ENCODE data around the gene VENTX. TPM values are rescaled to one million over a fixed set of nuclear protein-coding genes. Genes with fewer than 3 reads are reported as not detected.

The VENTX gene
- total RNA-seq, 1 experiment from 2014 or later: not detected

DNA sequence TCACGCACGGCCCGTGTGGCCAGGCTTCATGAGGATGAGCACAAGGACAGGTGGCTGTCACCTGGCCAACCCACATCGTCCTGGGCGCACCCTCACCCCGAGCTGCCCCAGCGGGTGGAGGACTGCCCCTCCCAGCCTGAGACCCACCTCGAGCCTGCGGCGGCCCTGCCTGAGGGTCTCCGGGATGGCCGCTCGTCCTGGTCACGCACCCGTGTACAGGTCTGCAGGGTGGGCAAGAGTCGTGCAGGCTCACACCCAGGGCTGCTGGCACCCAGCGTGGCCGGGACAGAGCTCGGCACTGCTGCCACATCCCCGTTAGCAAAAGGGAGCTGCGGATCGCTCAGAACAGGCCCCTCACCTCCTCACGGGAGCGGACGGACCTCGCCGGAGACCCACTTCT lies 22.1 kb upstream of the VENTX start:
- TF ChIP-seq EGR1 (IDR thresholded peaks at IDR 0.05; ENCODE audit: low read depth) (no peak), SIN3A (IDR thresholded peaks at IDR 0.05; ENCODE audit: low read depth) (no peak), ZNF274 (IDR thresholded peaks at IDR 0.05; ENCODE audit: low read depth, low read length) (no peak), ATF3 (IDR thresholded peaks at IDR 0.05) (no peak), ZBTB33 (IDR thresholded peaks at IDR 0.05; ENCODE audit: extremely low read depth, insufficient replicate concordance, low read length) (no peak), RAD21 (IDR thresholded peaks at IDR 0.05; ENCODE audit: low read depth) (no peak), JUND (IDR thresholded peaks at IDR 0.05) (no peak), YY1 (IDR thresholded peaks at IDR 0.05; ENCODE audit: extremely low read depth, insufficient replicate concordance, low read depth, low read length) (no peak), EZH2 (IDR thresholded peaks at IDR 0.05) (no peak), POLR2AphosphoS5 (IDR thresholded peaks at IDR 0.05; ENCODE audit: low read depth, low read length) (no peak), TCF7L2 (IDR thresholded peaks at IDR 0.05; ENCODE audit: borderline replicate concordance, extremely low read depth, insufficient read depth, insufficient read length) (no peak), SRF (IDR thresholded peaks at IDR 0.05; ENCODE audit: low read depth) (no peak)
- TF ChIP-seq, protein P1, sequence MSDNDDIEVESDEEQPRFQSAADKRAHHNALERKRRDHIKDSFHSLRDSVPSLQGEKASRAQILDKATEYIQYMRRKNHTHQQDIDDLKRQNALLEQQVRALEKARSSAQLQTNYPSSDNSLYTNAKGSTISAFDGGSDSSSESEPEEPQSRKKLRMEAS (IDR thresholded peaks at IDR 0.05): no peak
- Histone ChIP-seq H3K36me3 (ENCODE audit: control insufficient read depth in 1 of 2, insufficient read depth in 2 of 2, low read length in 2 of 2) (no peaks in the 10 kb centered on the region), H3K9me3 (ENCODE audit: control insufficient read depth in 1 of 2, insufficient read depth in 1 of 2, low read depth in 1 of 2, low read length in 2 of 2) (no peaks in the 10 kb centered on the region), H4K20me1 (ENCODE audit: insufficient read depth) (no peaks in the 10 kb centered on the region), H3K27me3 (ENCODE audit: insufficient read depth, low read length) (no peaks in the 10 kb centered on the region), H3K4me2 (ENCODE audit: low read length) (no peak overlapping the region), H3K9ac (ENCODE audit: low read length) (no peak overlapping the region), H3K9me2 (ENCODE audit: insufficient read depth) (no peaks in the 10 kb centered on the region), H3K4me1 (ENCODE audit: control insufficient read depth in 1 of 2, insufficient read depth in 2 of 2, low read length in 2 of 2) (no peaks in the 10 kb centered on the region), H3K4me3 (replicated peaks in 1 of 2; ENCODE audit: low read depth in 1 of 2, low read length in 2 of 2) (no peak overlapping the region), H3K27ac (ENCODE audit: low read depth, low read length) (no peak overlapping the region), H2AFZ (ENCODE audit: low read depth, low read length, poor library complexity, severe bottlenecking) (no peak overlapping the region), H3K79me2 (ENCODE audit: insufficient read depth, low read length) (no peaks in the 10 kb centered on the region)
- CTCF ChIA-PET: no interaction called here
- no peak for ATAC-seq
- intact Hi-C loops (cut with micrococcal nuclease): no loop called here
- POLR2A ChIA-PET: no interaction called here
- RAD21 ChIA-PET (ENCODE audit: low non-redundant PET in 1 of 2, low total read pairs in 2 of 2, uncharacterized antibody in 2 of 2, unreplicated experiment in 2 of 2): no interaction called here
- BruUV-seq (replicated peaks): no TSS peak
- no peak for DNase-seq (ENCODE audit: low read depth, low spot score)

Data from HCT116 (cell line).